SK-MEL-5 (cell line): ENCODE measurements around the gene S100A5. TPM values are rescaled to one million over a fixed set of nuclear protein-coding genes. Genes with fewer than 3 reads are reported as not detected.
"Not testable (repeated sequence)": the region's sequence is repeated elsewhere in the genome, so short reads cannot be mapped to it uniquely, and the experiment has no call there.

Experiments
- DNase-seq: peaks from one replicate; pipeline ENCODE4 v3.0.0-alpha.2; 2016; ENCODE audit warnings: low read depth, low spot score
- in situ Hi-C: cut with HindIII; loops from 2 replicates; pipeline ENCODE4 v1.10.0; 2016; ENCODE audit warnings: low sequenced_read_pairs, high pct_unique_total_duplicates, low pct_unique_long_range_greater_than_20kb
- total RNA-seq: library from RNA; depleted of rRNA; stranded (reverse); fragments of >200 nt; shearing (Covaris generic); gene quantifications from 2 replicates; pipeline ENCODE4 v1.2.3, GENCODE V29; 2014

The S100A5 gene
- total RNA-seq, 1 experiment from 2014 or later = not detected

- in situ Hi-C loops = not testable (repeated sequence)
Measured at GRCh38 chr1:153522353-153523048, 18.2 kb downstream of the S100A5 start.

GRCh38 chr1:153521808-153522207, 18.9 kb downstream of the S100A5 start:
- in situ Hi-C loops, DNase-seq: not testable (repeated sequence)

More at GRCh38 chr1:153522353-153523048, 18.2 kb downstream of the S100A5 start:
- not testable (repeated sequence) for DNase-seq

- in situ Hi-C loops = no loop called here
- DNase-seq = no peak
Measured at GRCh38 chr1:153520818-153521476, 19.8 kb downstream of the S100A5 start.

- DNase-seq, in situ Hi-C loops: not testable (repeated sequence)
Measured at GRCh38 chr1:153520137-153520691, 20.5 kb downstream of the S100A5 start.

GRCh38 chr1:153519242-153519641, 21.5 kb downstream of the S100A5 start:
- in situ Hi-C loops = no loop called here

GRCh38 chr1:153515504-153516394, 25.0 kb downstream of the S100A5 start:
- DNase-seq = no peak
- in situ Hi-C loops = no loop called here

More at GRCh38 chr1:153519242-153519641, 21.5 kb downstream of the S100A5 start:
- DNase-seq = no peak

GRCh38 chr1:153513666-153514065, 27.1 kb downstream of the S100A5 start:
- DNase-seq = no peak
- in situ Hi-C loops = no loop called here

- in situ Hi-C loops = no loop called here
- DNase-seq = peak; percentile 55
Measured at GRCh38 chr1:153513023-153513422, 27.7 kb downstream of the S100A5 start.

GRCh38 chr1:153510984-153511410, 29.7 kb downstream of the S100A5 start:
- in situ Hi-C loops = no loop called here
- DNase-seq = peak; percentile 88

- in situ Hi-C loops = no loop called here
- DNase-seq = peak; percentile 83
Measured at GRCh38 chr1:153509729-153510354, 30.9 kb downstream of the S100A5 start.

GRCh38 chr1:153509036-153509435, 31.7 kb downstream of the S100A5 start:
- no peak for DNase-seq
- in situ Hi-C loops = no loop called here

- no peak for DNase-seq
- in situ Hi-C loops = no loop called here
Measured at GRCh38 chr1:153507926-153508583, 32.7 kb downstream of the S100A5 start.

- DNase-seq = no peak
- in situ Hi-C loops = no loop called here
Measured at GRCh38 chr1:153506831-153507413, 33.8 kb downstream of the S100A5 start.

- in situ Hi-C loops = no loop called here
Measured at GRCh38 chr1:153506386-153506785, 34.3 kb downstream of the S100A5 start.

GRCh38 chr1:153505576-153505975, 35.2 kb downstream of the S100A5 start:
- in situ Hi-C loops = no loop called here
- no peak for DNase-seq

More at GRCh38 chr1:153506386-153506785, 34.3 kb downstream of the S100A5 start:
- no peak for DNase-seq

GRCh38 chr1:153503766-153504165, 37.0 kb downstream of the S100A5 start:
- in situ Hi-C loops = no loop called here
- no peak for DNase-seq
